Dendritic cell treated with granulocyte-macrophage colony-stimulating factor and Interleukin-4, amounts not matched to agents 40 ng/mL and 50 ng/mL, for 4 days (primary cell): ENCODE measurements around the gene ABCB9.
"Not testable (repeated sequence)": the region's sequence is repeated elsewhere in the genome, so short reads cannot be mapped to it uniquely, and the experiment has no call there.

Source experiments
- H3K27ac Mint-ChIP-seq: one replicate; pipeline ENCODE4 v1.8.0; 2022; ENCODE audit warnings: mild to moderate bottlenecking, mixed read lengths
- H3K27me3 Mint-ChIP-seq: one replicate; pipeline ENCODE4 v1.8.0; 2022; ENCODE audit warnings: mild to moderate bottlenecking, mixed read lengths
- H3K36me3 Mint-ChIP-seq: one replicate; pipeline ENCODE4 v1.8.0; 2022; ENCODE audit warnings: low read depth, mixed read lengths
- H3K4me1 Mint-ChIP-seq: one replicate; pipeline ENCODE4 v1.8.0; 2022; ENCODE audit warnings: low read depth, mixed read lengths
- H3K4me3 Mint-ChIP-seq: one replicate; pipeline ENCODE4 v1.8.0; 2022; ENCODE audit warnings: mild to moderate bottlenecking, moderate library complexity, mixed read lengths
- H3K9me3 Mint-ChIP-seq: one replicate; pipeline ENCODE4 v1.8.0; 2022; ENCODE audit warnings: mixed read lengths
- intact Hi-C: fragments of 100-400 bp; cut with micrococcal nuclease; formaldehyde crosslinking; loops from one replicate; pipeline ENCODE4 v1.15.0; 2022

ABCB9 gene

GRCh38 chr12:122905258-122905657 lies 61.0 kb downstream of the ABCB9 start:
- H3K27me3 Mint-ChIP-seq, H3K9me3 Mint-ChIP-seq, H3K27ac Mint-ChIP-seq, H3K36me3 Mint-ChIP-seq, intact Hi-C loops, H3K4me3 Mint-ChIP-seq: not testable (repeated sequence)
- peaks cover 12% of the 10 kb centered on the region for H3K4me1 Mint-ChIP-seq

- H3K4me1 Mint-ChIP-seq, result peaks cover 13% of the 10 kb centered on the region
- H3K9me3 Mint-ChIP-seq, result no peaks in the 10 kb centered on the region
- no peaks in the 10 kb centered on the region for H3K36me3 Mint-ChIP-seq
- intact Hi-C loops, result no loop called here
- H3K27ac Mint-ChIP-seq, result peak overlapping the region; percentile 30
- H3K27me3 Mint-ChIP-seq, result peaks cover 3% of the 10 kb centered on the region
- no peak overlapping the region for H3K4me3 Mint-ChIP-seq
Observed at GRCh38 chr12:122903693-122904034, 62.6 kb downstream of the ABCB9 start.

GRCh38 chr12:122902854-122903692 lies 63.2 kb downstream of the ABCB9 start:
- intact Hi-C loops, result no loop called here
- Mint-ChIP-seq H3K9me3 (no peaks in the 10 kb centered on the region), H3K27me3 (peaks cover 3% of the 10 kb centered on the region), H3K4me1 (peaks cover 19% of the 10 kb centered on the region), H3K4me3 (no peak overlapping the region), H3K36me3 (no peaks in the 10 kb centered on the region), H3K27ac (peak overlapping the region; percentile 30)

- intact Hi-C loops, result loop anchor here (5.0 kb wide), 1 partner anchor 47 kb away; no protein-coding TSS in a partner anchor
- H3K36me3 Mint-ChIP-seq, result peaks cover 14% of the 10 kb centered on the region
- H3K27me3 Mint-ChIP-seq, result peaks cover 9% of the 10 kb centered on the region
- H3K9me3 Mint-ChIP-seq, result peaks cover 8% of the 10 kb centered on the region
- H3K27ac Mint-ChIP-seq, result no peak overlapping the region
- no peak overlapping the region for H3K4me3 Mint-ChIP-seq
- H3K4me1 Mint-ChIP-seq, result peaks cover 42% of the 10 kb centered on the region
Observed at GRCh38 chr12:122899887-122900286, 66.4 kb downstream of the ABCB9 start.

GRCh38 chr12:122896662-122897061 lies 69.6 kb downstream of the ABCB9 start:
- intact Hi-C loops, result loop anchor here (5.0 kb wide), 1 partner anchor 51 kb away; no protein-coding TSS in a partner anchor
- H3K4me1 Mint-ChIP-seq, result peaks cover 60% of the 10 kb centered on the region
- H3K36me3 Mint-ChIP-seq, result peaks cover 15% of the 10 kb centered on the region
- H3K27ac Mint-ChIP-seq, result peak overlapping the region; percentile 95
- peaks cover 8% of the 10 kb centered on the region for H3K9me3 Mint-ChIP-seq
- no peak overlapping the region for H3K4me3 Mint-ChIP-seq
- peaks cover 6% of the 10 kb centered on the region for H3K27me3 Mint-ChIP-seq

GRCh38 chr12:122895704-122896636 lies 70.3 kb downstream of the ABCB9 start, which contains the start of gene VPS37B:
VPS37B (minus strand) TSS chr12:122896124; CDS start chr12:122896062, 62 bp downstream.
- Mint-ChIP-seq H3K4me1 (peaks cover 65% of the 10 kb centered on the region), H3K27me3 (peaks cover 6% of the 10 kb centered on the region), H3K36me3 (peaks cover 15% of the 10 kb centered on the region), H3K4me3 (peak within 1 kb of the TSS; percentile 89), H3K9me3 (peaks cover 8% of the 10 kb centered on the region), H3K27ac (peak within 1 kb of the TSS; percentile 95)
- intact Hi-C loops, result loop anchor here (5.0 kb wide), 1 partner anchor 51 kb away; no protein-coding TSS in a partner anchor

- Mint-ChIP-seq H3K4me1 (peaks cover 71% of the 10 kb centered on the region), H3K27ac (peak overlapping the region; percentile 95), H3K4me3 (peak overlapping the region; percentile 89), H3K36me3 (peaks cover 15% of the 10 kb centered on the region), H3K27me3 (peaks cover 6% of the 10 kb centered on the region), H3K9me3 (peaks cover 8% of the 10 kb centered on the region)
- intact Hi-C loops, result loop anchor here (5.0 kb wide), 1 partner anchor 52 kb away; no protein-coding TSS in a partner anchor
Observed at GRCh38 chr12:122895320-122895703, 71.0 kb downstream of the ABCB9 start.

- peaks cover 15% of the 10 kb centered on the region for H3K36me3 Mint-ChIP-seq
- intact Hi-C loops, result loop anchor here (5.0 kb wide), 1 partner anchor 53 kb away; no protein-coding TSS in a partner anchor
- peak overlapping the region; percentile 89 for H3K4me3 Mint-ChIP-seq
- H3K4me1 Mint-ChIP-seq, result peaks cover 80% of the 10 kb centered on the region
- peaks cover 8% of the 10 kb centered on the region for H3K9me3 Mint-ChIP-seq
- H3K27ac Mint-ChIP-seq, result peak overlapping the region; percentile 95
- peaks cover 6% of the 10 kb centered on the region for H3K27me3 Mint-ChIP-seq
Observed at GRCh38 chr12:122894193-122895121, 71.8 kb downstream of the ABCB9 start.

- intact Hi-C loops, result no loop called here
- Mint-ChIP-seq H3K27ac (no peak overlapping the region), H3K4me1 (peaks cover 87% of the 10 kb centered on the region), H3K36me3 (peaks cover 15% of the 10 kb centered on the region), H3K27me3 (peaks cover 6% of the 10 kb centered on the region), H3K9me3 (peaks cover 8% of the 10 kb centered on the region), H3K4me3 (no peak overlapping the region)
Observed at GRCh38 chr12:122893208-122894153, 72.8 kb downstream of the ABCB9 start.

GRCh38 chr12:122892724-122893123 lies 73.5 kb downstream of the ABCB9 start:
- Mint-ChIP-seq H3K36me3 (peaks cover 15% of the 10 kb centered on the region), H3K27ac (peak overlapping the region; percentile 61), H3K4me1 (peaks cover 87% of the 10 kb centered on the region)
- intact Hi-C loops, H3K27me3 Mint-ChIP-seq, H3K9me3 Mint-ChIP-seq, H3K4me3 Mint-ChIP-seq: not testable (repeated sequence)

- peak overlapping the region; percentile 61 for H3K27ac Mint-ChIP-seq
Observed at GRCh38 chr12:122891661-122892525, 74.4 kb downstream of the ABCB9 start.

More at GRCh38 chr12:122891661-122892525, 74.4 kb downstream of the ABCB9 start:
- peaks cover 8% of the 10 kb centered on the region for H3K9me3 Mint-ChIP-seq
- H3K4me3 Mint-ChIP-seq, result peak overlapping the region; percentile 40
- H3K4me1 Mint-ChIP-seq, result peaks cover 90% of the 10 kb centered on the region
- peaks cover 15% of the 10 kb centered on the region for H3K36me3 Mint-ChIP-seq
- intact Hi-C loops, result no loop called here
- peaks cover 6% of the 10 kb centered on the region for H3K27me3 Mint-ChIP-seq
